IMR-90 (cell line): ENCODE results near the gene IRF5.

Experiments
- BHLHE40 ChIP-seq: fragments of 150-350 bp; IDR thresholded peaks from 2 replicates; pipeline ENCODE4 v1.6.1; 2016; ENCODE audit warnings: mild to moderate bottlenecking, low read depth, low read length
- CTCF ChIP-seq: conservative IDR thresholded peaks from 2 replicates; pipeline ENCODE4 v1.5.1; 2012; ENCODE audit warnings: mild to moderate bottlenecking, low read depth, low read length, improper control_type of control experiment
- MXI1 ChIP-seq: IDR thresholded peaks from 2 replicates; pipeline ENCODE4 v1.6.1; 2012; ENCODE audit warnings: low read depth, mild to moderate bottlenecking, low read length, moderate library complexity, borderline replicate concordance
- POLR2A ChIP-seq: IDR thresholded peaks from 2 replicates; pipeline ENCODE4 v1.6.1; 2012; ENCODE audit warnings: mild to moderate bottlenecking, low read depth, low read length
- RAD21 ChIP-seq: IDR thresholded peaks from 2 replicates; pipeline ENCODE4 v1.6.1; 2012; ENCODE audit warnings: low read length, improper control_type of control experiment

- TF ChIP-seq CTCF (no peak), MXI1 (no peak), BHLHE40 (no peak), POLR2A (no peak), RAD21 (no peak)
Observed at GRCh38 chr7:128982105-128982504, 44.4 kb downstream of the IRF5 start.
